HG02678 (cell line): Measurements from ENCODE around the gene ERVV-1.
"Not testable (repeated sequence)": the region's sequence is repeated elsewhere in the genome, so short reads cannot be mapped to it uniquely, and the experiment has no call there.

ENCODE experiments used
- ATAC-seq: cut with Tn5 transposase; IDR thresholded peaks from one replicate; pipeline ENCODE4 v1.9.1; 2021; ENCODE audit warnings: mild to moderate bottlenecking, moderate library complexity; ENCODE audit not compliant: unreplicated experiment

The ERVV-1 gene

GRCh38 chr19:53015730-53016129 lies 2.0 kb downstream of the ERVV-1 start:
- no peak for ATAC-seq

GRCh38 chr19:53019684-53020083 lies 6.0 kb downstream of the ERVV-1 start:
- no peak for ATAC-seq

- ATAC-seq = not testable (repeated sequence)
Observed at GRCh38 chr19:53028306-53028705, 14.6 kb downstream of the ERVV-1 start.

- ATAC-seq = no peak
Observed at GRCh38 chr19:53034054-53034453, 20.3 kb downstream of the ERVV-1 start.

DNA sequence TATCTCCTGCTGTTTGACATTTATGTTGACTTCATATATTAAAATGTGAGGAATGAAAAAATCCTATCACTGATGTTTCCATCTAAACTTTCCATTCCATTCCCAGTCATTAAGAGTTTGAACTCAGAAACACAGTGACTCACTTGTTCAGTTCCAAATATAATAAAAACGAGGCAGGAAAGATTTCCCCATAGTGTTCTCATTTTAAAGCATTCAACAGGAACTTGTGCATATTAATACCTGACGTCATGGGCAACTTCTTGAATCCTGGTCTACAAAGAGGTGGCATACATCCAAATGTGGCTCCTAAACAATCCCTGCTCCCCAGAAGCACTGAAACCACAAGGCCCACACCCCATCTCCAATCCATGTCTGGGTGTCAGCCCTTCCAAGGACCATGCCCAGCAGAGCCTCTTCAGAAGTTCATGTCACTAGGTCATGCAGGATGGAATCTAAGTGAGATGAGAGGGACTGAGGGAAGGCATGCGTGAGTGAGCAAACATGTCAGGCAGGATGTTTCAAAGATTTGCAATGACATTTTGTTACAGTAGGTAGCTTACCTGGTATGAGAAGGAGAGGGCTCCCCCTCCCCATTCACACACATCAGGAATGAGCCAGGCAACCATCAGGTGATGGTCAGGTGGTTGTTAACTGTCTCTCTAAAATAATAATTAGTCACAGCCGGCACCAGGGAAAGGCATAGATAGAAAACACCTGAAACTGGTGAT lies 21.4 kb downstream of the ERVV-1 start:
- no peak for ATAC-seq

DNA sequence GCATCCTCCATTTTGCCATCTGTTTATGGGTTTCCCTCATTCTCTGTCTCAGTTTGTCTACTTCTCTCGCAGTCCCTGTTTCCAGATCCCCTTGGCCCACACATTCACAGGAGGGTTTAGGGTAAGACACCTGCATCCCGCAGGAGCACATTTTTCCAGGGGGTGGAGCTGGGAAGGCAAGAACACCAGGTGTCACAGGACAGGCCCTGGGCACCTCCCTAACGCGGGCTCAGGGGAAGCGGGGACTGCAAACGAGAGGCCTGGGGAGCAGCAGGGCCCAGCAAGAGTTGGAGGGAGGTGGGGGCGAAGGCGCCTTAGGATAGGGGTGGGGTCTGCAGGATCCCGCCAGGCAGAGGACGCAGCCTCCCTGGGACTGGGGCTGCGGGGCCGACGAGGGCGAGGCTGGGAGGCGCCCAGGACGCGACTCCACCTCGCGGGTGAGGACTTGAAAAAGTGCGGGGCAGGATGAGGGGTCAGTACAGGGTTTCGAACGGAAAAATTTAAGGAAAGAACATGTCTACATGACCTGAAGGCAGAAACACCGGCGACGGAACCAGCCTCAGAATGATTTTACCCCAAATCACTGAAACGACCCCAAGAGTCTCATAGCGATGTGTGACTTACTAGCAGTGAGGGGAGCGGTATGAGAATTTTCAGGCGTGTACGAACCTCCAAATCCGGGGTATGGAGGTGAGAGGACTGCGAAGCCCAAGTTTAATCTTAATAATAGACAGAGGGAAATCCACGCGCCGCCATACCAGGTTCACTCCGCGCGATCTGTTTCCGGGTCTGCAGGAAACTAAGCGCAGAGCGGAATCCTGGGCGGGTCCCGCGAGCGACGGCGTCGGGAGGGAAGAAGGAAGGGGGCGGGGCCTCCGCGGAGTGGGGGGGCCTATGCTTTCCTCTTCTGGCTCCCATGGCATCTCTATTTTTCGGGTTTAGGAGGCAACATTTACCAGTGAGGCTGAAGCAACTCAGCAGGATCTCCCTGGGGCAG lies 23.7 kb downstream of the ERVV-1 start:
- ATAC-seq = no peak

DNA sequence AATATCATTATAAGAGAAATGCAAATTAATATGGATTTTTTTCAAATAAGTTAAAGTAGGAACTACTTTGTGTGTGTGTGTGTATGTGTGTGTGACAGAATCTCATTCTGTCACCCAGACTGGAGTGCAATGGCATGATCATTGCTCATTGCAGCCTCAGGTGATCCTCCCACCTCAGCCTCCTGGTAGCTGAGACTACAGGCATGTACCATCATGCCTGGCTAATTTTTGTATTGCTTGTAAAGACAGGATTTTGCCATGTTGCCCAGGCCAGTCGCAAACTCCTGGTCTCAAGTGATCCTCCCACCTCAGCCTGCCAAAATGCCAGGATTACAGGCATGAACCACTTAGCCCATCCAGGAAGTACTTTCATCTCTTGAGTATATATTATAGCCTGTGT lies 27.6 kb downstream of the ERVV-1 start:
- no peak for ATAC-seq

DNA sequence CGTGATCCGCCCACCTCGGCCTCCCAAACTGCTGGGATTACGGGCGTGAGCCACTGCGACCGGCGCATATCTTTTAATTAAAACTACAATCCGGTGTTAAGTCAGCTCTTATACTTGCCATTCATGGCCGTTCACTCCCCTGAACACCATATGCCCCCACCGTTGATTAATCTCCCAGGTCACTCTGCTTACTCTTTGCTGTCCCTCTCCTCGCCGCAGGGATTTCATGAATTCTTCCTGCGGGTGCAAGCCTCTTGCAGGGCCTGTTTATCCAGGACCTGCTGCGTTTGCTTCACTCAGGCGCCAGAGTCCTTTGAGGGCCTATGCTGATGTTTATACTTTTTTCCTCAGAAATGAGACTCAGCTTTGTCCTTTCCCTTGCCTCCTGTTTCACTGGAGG lies 31.8 kb downstream of the ERVV-1 start:
- ATAC-seq = no peak

- no peak for ATAC-seq
Observed at GRCh38 chr19:53047379-53047778, 33.7 kb downstream of the ERVV-1 start.

GRCh38 chr19:53055117-53055516 lies 41.4 kb downstream of the ERVV-1 start:
- no peak for ATAC-seq

DNA sequence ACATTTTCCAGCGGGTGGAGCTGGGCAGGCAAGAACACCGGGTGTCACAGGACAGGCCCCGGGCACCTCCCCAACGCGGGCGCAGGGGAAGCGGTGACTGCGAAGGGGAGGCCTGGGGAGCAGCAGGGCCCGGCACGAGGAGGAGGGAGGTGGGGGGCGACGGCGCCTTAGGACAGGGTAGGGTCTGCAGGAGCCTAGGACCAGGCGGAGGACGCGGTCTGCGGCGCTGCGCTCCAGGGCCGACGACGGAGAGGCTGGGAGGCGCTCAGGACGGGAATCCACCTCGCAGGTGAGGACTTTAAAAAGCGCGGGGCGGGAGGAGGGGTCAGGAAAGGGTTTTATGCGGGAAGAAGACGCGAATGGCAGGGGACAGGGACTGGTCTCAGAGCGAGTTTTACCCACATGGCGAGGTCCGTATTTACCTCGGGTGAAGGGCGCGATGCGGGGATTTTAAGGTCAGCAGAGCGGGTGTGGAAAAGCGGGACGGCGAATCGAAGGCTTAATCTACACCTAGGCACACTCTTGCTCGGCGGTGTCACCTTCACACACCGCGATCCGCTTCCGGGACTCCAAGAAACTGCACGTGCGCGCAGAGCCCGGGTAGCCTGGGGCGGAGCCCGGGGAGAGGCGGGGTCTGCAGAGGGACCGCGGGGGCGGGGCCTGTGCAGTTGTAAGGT lies 44.3 kb downstream of the ERVV-1 start:
- ATAC-seq = no peak
